Measurements from ENCODE around the gene SEMA5B. TPM values are rescaled to one million over a fixed set of nuclear protein-coding genes. Genes with fewer than 3 reads are reported as not detected.

Gene SEMA5B
- total and polyA plus RNA-seq, 2 donors (not counting 3 experiments of a cell fraction or from before 2014, with no cell fraction given), result 0.07 TPM; not detected in 1

DNA sequence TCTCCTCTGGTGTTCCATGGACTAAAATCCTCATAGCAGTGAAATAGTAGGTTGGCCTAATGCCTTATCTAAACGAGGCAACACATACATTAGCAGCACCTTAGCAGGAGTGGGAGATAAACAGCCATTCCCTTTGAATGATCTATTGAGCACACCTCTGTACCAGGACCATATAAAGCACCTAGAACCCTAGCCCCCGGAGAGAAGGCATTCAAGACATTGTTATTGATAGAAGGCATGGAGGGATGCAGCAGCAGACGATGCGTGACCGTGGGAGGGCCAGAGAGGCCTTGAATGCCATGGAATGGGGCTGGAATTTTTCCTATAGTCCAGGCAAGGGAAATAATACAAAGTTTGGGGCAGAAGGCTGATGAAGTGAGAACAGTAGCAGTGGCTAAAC is 6.6 kb upstream of the SEMA5B start:
- ChIA-PET CTCF (no interaction called here), POLR2A (no interaction called here)
- TF ChIP-seq GATA2 (IDR thresholded peaks at IDR 0.05; ENCODE audit: insufficient read depth, insufficient read length, low read depth, low read length) (no peak), FOS (IDR thresholded peaks at IDR 0.05; ENCODE audit: borderline replicate concordance, insufficient read depth, low read length) (no peak), POLR2AphosphoS5 (IDR thresholded peaks at IDR 0.05; ENCODE audit: insufficient read depth, low read depth, low read length) (no peak), JUN (IDR thresholded peaks at IDR 0.05; ENCODE audit: borderline replicate concordance, insufficient read depth, insufficient read length, low read depth) (no peak), MYC (IDR thresholded peaks at IDR 0.05; ENCODE audit: low read depth, low read length) (no peak), EZH2 (IDR thresholded peaks at IDR 0.05; ENCODE audit: borderline replicate concordance, low read depth, low read length, severe bottlenecking) (no peak), POLR2A (IDR thresholded peaks at IDR 0.05; ENCODE audit: low read depth, low read length) (no peak)
- TF ChIP-seq, protein P1, sequence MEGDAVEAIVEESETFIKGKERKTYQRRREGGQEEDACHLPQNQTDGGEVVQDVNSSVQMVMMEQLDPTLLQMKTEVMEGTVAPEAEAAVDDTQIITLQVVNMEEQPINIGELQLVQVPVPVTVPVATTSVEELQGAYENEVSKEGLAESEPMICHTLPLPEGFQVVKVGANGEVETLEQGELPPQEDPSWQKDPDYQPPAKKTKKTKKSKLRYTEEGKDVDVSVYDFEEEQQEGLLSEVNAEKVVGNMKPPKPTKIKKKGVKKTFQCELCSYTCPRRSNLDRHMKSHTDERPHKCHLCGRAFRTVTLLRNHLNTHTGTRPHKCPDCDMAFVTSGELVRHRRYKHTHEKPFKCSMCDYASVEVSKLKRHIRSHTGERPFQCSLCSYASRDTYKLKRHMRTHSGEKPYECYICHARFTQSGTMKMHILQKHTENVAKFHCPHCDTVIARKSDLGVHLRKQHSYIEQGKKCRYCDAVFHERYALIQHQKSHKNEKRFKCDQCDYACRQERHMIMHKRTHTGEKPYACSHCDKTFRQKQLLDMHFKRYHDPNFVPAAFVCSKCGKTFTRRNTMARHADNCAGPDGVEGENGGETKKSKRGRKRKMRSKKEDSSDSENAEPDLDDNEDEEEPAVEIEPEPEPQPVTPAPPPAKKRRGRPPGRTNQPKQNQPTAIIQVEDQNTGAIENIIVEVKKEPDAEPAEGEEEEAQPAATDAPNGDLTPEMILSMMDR (IDR thresholded peaks at IDR 0.05; ENCODE audit: extremely low read depth in 1 of 2, insufficient read depth in 1 of 2, low read depth in 1 of 2, low read length in 2 of 2), result no peak
- TF ChIP-seq, protein P2, sequence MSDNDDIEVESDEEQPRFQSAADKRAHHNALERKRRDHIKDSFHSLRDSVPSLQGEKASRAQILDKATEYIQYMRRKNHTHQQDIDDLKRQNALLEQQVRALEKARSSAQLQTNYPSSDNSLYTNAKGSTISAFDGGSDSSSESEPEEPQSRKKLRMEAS (IDR thresholded peaks at IDR 0.05; ENCODE audit: insufficient read depth, insufficient read length), result no peak
- no peak overlapping the region for H3K4me2 ChIP-seq (ENCODE audit: insufficient read depth, low read length)
- H4K20me1 ChIP-seq (replicated peaks; ENCODE audit: control insufficient read depth, extremely low read depth, insufficient read depth, low read length), result no peaks in the 10 kb centered on the region
- DNase-seq (ENCODE audit: low read depth, low spot score) (no peak), FAIRE-seq (no peak)
- H3K4me1 ChIP-seq (ENCODE audit: control insufficient read depth, extremely low read depth, insufficient read depth, low read length), result no peaks in the 10 kb centered on the region
- no peak overlapping the region for H3K27ac ChIP-seq (ENCODE audit: insufficient read depth, low read depth, low read length)
- dilution Hi-C loops (cut with MboI; ENCODE audit: extremely low pct_ligation_motif_present, low sequenced_read_pairs) (no loop called here), intact Hi-C loops (cut with micrococcal nuclease) (no loop called here)
- no peaks in the 10 kb centered on the region for H3K9me3 ChIP-seq (replicated peaks; ENCODE audit: control insufficient read depth, insufficient read depth, low read length)
- H3K4me3 ChIP-seq (replicated peaks in 1 of 3; ENCODE audit: insufficient read depth in 1 of 3, low read depth in 1 of 3, low read length in 3 of 3), result no peak overlapping the region
- no peaks in the 10 kb centered on the region for H3K36me3 ChIP-seq (ENCODE audit: control insufficient read depth in 2 of 2, extremely low read depth in 1 of 2, insufficient read depth in 2 of 2, low read length in 2 of 2)
- no peak overlapping the region for H3K9ac ChIP-seq (replicated peaks; ENCODE audit: extremely low read depth, insufficient read depth, low read length)
- no peaks in the 10 kb centered on the region for H3K9me1 ChIP-seq (replicated peaks; ENCODE audit: control insufficient read depth, extremely low read depth, insufficient read depth, low read length)
- BruUV-seq (replicated peaks), result no TSS peak
- peaks cover 57 to 62% of the 10 kb centered on the region in 2 experiments for H3K27me3 ChIP-seq (ENCODE audit: control insufficient read depth in 2 of 2, insufficient read depth in 2 of 2, low read length in 2 of 2)
- H3K79me2 ChIP-seq (ENCODE audit: control insufficient read depth, insufficient read depth, low read length), result no peaks in the 10 kb centered on the region
- H2AFZ ChIP-seq (ENCODE audit: low read depth, low read length), result no peak overlapping the region

Data from endothelial cell of umbilical vein (primary cell).